Caki2 (cell line): ENCODE results near the gene NAV2. TPM values are rescaled to one million over a fixed set of nuclear protein-coding genes. Genes with fewer than 3 reads are reported as not detected.
A peak's percentile ranks its signal among the peaks of the same experiment; 100 is the strongest.

Experiments used
- DNase-seq: peaks from one replicate; pipeline ENCODE4 v3.0.0-alpha.2; 2015; ENCODE audit warnings: low read depth
- in situ Hi-C: cut with HindIII; loops from 2 replicates; pipeline ENCODE4 v1.10.0; 2016; ENCODE audit warnings: low sequenced_read_pairs, low pct_unique_long_range_greater_than_20kb, mixed read lengths
- total RNA-seq: library from RNA; depleted of rRNA; stranded (reverse); fragments of >200 nt; shearing (Covaris generic); gene quantifications from 2 replicates; pipeline ENCODE4 v1.2.3, GENCODE V29; 2014; ENCODE audit warnings: low replicate concordance

The NAV2 gene
- total RNA-seq, 1 experiment from 2014 or later = 6.9 TPM

DNA sequence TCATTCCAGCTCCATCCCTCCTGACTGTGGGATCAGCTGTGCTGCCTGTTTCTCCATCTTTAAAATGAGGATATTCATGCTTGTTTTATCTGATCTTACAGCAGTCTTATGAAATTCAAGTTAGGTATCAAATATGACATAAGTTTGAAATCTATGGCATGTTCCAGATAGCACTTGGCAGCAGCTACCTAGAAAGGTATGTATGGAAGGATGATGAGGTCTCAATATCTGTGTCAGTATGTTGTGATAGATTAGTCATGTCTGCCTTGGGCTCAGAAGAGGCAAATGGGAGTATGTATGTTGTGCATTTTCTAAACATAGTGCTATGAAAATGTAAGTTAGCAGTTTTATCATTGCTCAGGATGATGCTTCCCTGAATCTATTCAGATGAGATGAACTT, 122.1 kb downstream of the NAV2 start:
- DNase-seq = no peak
- in situ Hi-C loops = no loop called here

DNA sequence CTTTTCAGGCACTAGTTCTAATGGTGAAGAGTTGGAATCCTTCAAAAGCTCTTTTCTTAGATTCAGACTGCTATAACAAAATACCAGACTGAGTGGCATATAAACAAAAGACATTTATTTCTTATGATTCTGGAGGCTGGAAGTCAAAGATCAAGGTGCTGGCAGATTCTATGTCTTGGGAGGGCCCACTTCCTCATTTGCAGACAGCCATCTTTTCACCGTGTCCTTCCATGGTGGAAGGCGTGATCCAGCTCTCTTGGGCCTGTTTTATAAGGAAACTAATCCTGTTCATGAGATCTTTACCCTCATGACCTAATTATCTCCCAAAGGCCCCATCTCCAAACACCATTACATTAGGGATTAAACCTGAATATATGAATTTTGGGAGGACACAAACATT, 124.0 kb downstream of the NAV2 start:
- in situ Hi-C loops = no loop called here

GRCh38 chr11:19838994-19839768, 126.5 kb downstream of the NAV2 start:
- peak; percentile 94 for DNase-seq
- in situ Hi-C loops = no loop called here

More for the DNA sequence above, 124.0 kb downstream of the NAV2 start:
- DNase-seq = no peak

DNA sequence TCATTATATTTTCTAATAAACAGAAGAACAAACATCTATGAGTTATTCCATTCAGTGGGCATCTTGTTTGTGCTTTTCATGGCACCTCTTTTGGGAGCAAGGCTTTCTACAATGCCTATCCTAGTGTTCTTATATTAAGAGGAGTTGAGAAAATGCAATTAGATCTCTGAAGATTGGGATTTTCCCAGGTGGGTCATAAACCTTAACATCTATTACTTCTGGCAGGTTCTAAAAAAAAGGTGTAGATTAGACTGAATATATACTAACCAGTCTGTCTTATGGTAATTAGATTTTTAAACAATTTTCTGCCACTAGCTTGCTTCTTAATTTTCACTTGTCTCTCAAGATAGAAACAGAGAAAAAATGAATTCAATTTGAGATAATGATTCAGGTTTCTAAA, 128.3 kb downstream of the NAV2 start:
- DNase-seq = no peak

GRCh38 chr11:19842505-19842904, 129.9 kb downstream of the NAV2 start:
- DNase-seq = no peak
- in situ Hi-C loops = no loop called here

More for the DNA sequence above, 128.3 kb downstream of the NAV2 start:
- in situ Hi-C loops = no loop called here

GRCh38 chr11:19843079-19843478, 130.4 kb downstream of the NAV2 start:
- in situ Hi-C loops = no loop called here
- DNase-seq = no peak

DNA sequence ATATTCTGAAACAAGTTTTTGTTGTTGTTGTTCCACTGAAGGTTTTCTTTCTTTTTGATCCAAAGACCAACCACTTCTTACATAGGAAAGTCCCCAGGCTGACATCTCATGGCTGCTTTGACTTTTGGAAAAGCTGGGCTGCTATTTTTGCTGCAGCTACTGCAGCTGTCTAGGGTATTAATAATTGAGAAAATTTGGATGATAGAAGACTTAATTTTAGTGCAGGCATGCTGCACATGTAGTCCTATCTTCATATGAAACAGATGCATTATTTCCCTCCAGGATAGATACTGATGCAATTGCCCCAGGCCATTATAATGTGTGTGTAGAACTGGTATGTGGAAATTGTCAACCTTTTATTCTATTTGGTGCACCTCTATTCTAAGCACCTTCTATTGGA, 131.4 kb downstream of the NAV2 start:
- in situ Hi-C loops = no loop called here
- DNase-seq = no peak

DNA sequence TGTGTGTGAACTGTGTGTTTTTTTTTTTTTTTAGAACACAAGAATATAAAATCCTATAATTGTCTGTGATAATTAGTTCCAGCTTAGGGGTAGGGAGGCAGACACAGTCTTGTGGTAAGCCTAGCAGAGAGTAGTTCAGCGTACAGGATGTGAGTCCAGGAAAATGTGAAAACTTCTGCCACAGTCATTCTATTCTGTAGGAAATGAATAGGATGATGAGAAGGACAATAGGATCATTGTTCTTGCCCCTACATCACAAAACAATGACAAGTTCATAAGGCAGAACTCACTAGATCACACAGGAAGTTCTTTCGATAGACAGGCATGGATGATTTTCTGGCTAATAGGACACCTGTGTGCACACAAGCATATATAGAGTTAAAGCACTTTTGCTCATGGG, 132.2 kb downstream of the NAV2 start:
- in situ Hi-C loops = no loop called here

DNA sequence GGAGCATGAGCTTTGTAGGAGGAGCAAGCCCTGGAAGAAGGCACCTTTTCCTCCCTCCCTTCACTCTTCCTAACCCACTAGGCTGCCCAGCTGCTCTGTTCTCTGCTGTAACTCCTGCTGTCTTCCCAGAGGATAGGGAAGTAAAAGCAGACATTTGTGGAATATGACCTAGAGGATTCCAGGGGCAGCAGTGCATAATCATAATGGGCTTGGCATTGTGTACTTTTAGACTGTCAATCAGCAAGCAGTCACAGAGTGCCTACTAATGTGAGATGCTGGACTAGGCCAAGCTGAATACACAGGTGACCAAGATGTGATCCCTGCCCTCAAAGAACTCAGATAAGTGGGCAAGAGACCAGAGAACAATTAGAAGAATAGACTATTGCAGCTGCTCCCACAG, 133.0 kb downstream of the NAV2 start:
- in situ Hi-C loops = no loop called here
- no peak for DNase-seq

More for the DNA sequence above, 132.2 kb downstream of the NAV2 start:
- DNase-seq = no peak

- in situ Hi-C loops = no loop called here
Measured at GRCh38 chr11:19846654-19847305, 134.1 kb downstream of the NAV2 start.

GRCh38 chr11:19848219-19848618, 135.6 kb downstream of the NAV2 start:
- DNase-seq = no peak
- in situ Hi-C loops = no loop called here

More at GRCh38 chr11:19846654-19847305, 134.1 kb downstream of the NAV2 start:
- no peak for DNase-seq

DNA sequence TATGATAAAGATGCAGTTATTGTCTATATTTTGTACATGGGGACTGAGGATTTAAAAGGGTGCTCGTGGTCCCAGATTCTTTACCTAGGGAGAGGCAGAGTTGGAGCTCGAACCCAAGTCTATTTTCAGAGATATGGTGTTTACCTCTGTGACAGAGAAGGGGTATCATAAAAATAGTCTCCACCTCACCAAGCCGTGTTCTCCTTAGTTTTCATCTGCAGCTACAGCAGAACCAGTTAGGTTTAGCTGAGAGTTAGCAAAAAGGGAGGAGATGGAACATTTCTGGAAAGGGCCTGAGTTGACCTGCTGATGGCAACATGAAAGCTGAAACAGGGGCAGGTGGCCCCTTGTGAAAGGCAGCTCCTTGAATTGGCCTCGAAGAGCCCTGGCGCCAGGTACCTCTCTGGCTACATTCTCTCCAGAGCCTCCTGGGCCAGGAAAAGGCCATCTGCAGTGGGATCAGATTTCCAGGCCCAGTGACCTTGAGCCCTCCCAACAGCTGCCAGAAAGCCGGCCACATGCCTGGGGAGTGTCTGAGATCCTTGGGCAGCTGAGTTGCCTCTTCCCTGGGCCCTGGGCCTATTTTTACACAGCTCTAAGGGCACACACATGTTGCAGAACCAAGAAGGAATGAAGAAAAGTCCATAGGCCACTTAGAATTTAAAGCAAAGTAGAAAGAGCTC, 136.6 kb downstream of the NAV2 start:
- in situ Hi-C loops = no loop called here
- DNase-seq = no peak

GRCh38 chr11:19849947-19850593, 137.4 kb downstream of the NAV2 start:
- in situ Hi-C loops = no loop called here
- DNase-seq = no peak

DNA sequence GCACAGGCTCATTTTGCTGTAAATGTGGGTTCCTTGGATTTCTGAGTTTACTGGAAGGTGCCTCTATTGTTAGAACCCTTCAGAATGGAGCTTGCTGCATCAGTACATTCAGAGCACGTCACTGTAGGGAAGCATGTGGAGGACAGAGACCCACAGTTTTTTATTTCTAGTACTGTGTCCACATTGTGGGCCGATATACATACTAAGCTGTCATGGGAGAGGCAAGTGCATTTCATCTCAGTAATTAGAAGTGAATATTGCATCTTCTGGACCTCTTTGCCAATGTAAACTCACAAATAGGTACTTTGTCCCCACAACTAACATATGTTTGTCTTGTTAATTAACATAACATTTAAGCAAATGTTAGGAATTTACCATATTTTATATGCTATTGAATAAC, 139.7 kb downstream of the NAV2 start:
- DNase-seq = no peak
- in situ Hi-C loops = no loop called here

DNA sequence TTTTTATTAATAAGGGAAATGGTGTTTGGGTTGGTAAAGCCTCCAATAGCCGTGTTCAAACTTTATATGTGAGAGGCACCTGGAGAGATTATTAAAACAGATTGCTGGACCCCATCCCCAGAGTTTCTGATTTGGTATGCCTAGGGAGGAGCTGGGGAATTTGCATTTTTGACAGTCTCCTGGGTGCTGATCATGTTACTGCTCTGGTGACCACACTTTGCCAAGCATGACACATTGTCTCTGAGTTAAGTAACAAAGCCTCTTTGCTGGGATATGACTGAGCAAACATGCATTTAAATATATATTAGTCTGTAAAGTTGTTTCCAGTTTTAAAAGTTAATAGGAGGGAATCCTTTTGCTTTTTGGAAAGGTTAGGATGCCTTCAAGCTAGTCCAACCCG, 140.4 kb downstream of the NAV2 start:
- in situ Hi-C loops = no loop called here
- no peak for DNase-seq

DNA sequence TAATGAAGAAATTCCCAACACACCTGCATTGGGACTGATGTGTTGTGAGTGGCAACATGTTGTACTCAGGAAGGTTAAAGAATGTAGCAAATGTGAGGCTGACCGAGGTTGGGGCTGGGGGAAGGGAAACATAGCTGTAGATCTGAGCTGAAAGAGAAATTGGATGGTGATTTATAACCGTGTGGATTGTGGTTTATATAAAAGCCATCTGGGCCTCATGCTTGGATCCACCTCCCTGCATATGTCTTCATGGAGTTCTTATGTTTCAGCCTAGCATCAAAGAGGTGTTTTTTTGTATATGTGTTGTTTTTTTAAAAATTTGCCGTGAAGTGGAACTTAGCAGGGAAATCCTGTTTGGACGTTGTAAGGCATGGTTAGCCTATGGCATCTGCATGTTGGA, 141.3 kb downstream of the NAV2 start:
- no peak for DNase-seq
- in situ Hi-C loops = no loop called here

DNA sequence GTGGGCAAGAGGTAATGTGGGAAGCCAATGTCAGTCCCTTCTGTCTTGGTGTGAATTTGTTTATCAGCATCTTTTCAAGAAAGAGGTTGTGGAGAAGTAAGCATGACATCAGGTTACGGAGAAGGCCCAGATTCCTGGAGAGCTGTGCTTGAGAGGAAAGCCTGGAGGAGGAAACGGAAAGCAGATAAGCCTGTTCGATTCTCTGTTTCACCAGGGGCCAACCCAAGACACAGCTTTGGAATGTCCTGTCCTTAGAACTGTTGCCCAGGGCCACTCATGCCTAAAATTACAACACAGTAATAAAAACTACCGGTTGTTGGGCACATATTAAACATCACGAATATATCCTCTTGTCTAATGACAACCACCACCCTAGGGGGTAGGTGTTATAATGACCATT, 148.5 kb downstream of the NAV2 start:
- no peak for DNase-seq
- in situ Hi-C loops = no loop called here

- in situ Hi-C loops = no loop called here
Measured at GRCh38 chr11:19862091-19862490, 149.5 kb downstream of the NAV2 start.

More at GRCh38 chr11:19862091-19862490, 149.5 kb downstream of the NAV2 start:
- no peak for DNase-seq
